GM23338 (cell line): ENCODE data around the gene COL4A1. TPM values are rescaled to one million over a fixed set of nuclear protein-coding genes. Genes with fewer than 3 reads are reported as not detected.
"Not testable (repeated sequence)": the region's sequence is repeated elsewhere in the genome, so short reads cannot be mapped to it uniquely, and the experiment has no call there.

ENCODE experiments used
- ATAC-seq: fragments of 200-7000 bp; cut with Tn5 transposase; 3 replicates; pipeline ENCODE4 v1.9.1; 2020
- DNase-seq: peaks from one replicate; pipeline ENCODE4 v3.0.0-alpha.2; 2015; ENCODE audit warnings: low spot score
- H2AFZ ChIP-seq: fragments of 200-600 bp; sonication (generic); 2 replicates; pipeline ENCODE4 v1.8.0; 2016; ENCODE audit warnings: antibody characterized with exemption, mild to moderate bottlenecking, moderate library complexity
- H3F3A ChIP-seq: fragments of 200-600 bp; sonication (generic); replicated peaks from 2 replicates; pipeline ENCODE4 v1.8.0; 2017; ENCODE audit warnings: antibody characterized with exemption, mixed run types, low read depth
- H3K27ac ChIP-seq: fragments of 200-600 bp; sonication (generic); 2 replicates; pipeline ENCODE4 v1.6.1; 2016; ENCODE audit warnings: low read depth
- H3K27me3 ChIP-seq: fragments of 200-600 bp; sonication (generic); 2 replicates; pipeline ENCODE4 v1.8.0; 2016; ENCODE audit warnings: mild to moderate bottlenecking, mixed run types, moderate library complexity; ENCODE audit not compliant: insufficient read depth
- H3K36me3 ChIP-seq: fragments of 200-600 bp; sonication (generic); 2 replicates; pipeline ENCODE4 v1.8.0; 2016; ENCODE audit warnings: mild to moderate bottlenecking; ENCODE audit not compliant: insufficient read depth
- H3K4me1 ChIP-seq: fragments of 200-600 bp; sonication (generic); 2 replicates; pipeline ENCODE4 v1.8.0; 2016; ENCODE audit warnings: mild to moderate bottlenecking, moderate library complexity; ENCODE audit not compliant: insufficient read depth
- H3K4me2 ChIP-seq: fragments of 200-600 bp; sonication (generic); 2 replicates; pipeline ENCODE4 v1.7.1; 2017; ENCODE audit warnings: mixed run types
- H3K4me3 ChIP-seq: fragments of 200-600 bp; sonication (generic); 2 replicates; pipeline ENCODE4 v1.6.1; 2016; ENCODE audit warnings: mixed run types
- H3K79me2 ChIP-seq: fragments of 200-600 bp; sonication (generic); replicated peaks from 2 replicates; pipeline ENCODE4 v1.8.0; 2017; ENCODE audit warnings: mild to moderate bottlenecking; ENCODE audit not compliant: insufficient read depth
- H3K9me2 ChIP-seq: fragments of 200-600 bp; sonication (generic); 2 replicates; pipeline ENCODE4 v1.8.0; 2017; ENCODE audit not compliant: insufficient read depth
- H4K20me1 ChIP-seq: fragments of 200-600 bp; sonication (generic); replicated peaks from 2 replicates; pipeline ENCODE4 v1.8.0; 2017; ENCODE audit warnings: mild to moderate bottlenecking; ENCODE audit not compliant: insufficient read depth
- H3K27ac Mint-ChIP-seq: 2 replicates; pipeline ENCODE4 v1.8.0; 2020; ENCODE audit warnings: inconsistent platforms, mild to moderate bottlenecking, moderate library complexity, mixed read lengths
- H3K27me3 Mint-ChIP-seq: 3 replicates; pipeline ENCODE4 v1.8.0; 2022; ENCODE audit warnings: low read depth, mild to moderate bottlenecking, moderate library complexity, mixed read lengths, inconsistent platforms; ENCODE audit not compliant: insufficient read depth, poor library complexity
- H3K36me3 Mint-ChIP-seq: 3 replicates; pipeline ENCODE4 v1.8.0; 2021; ENCODE audit warnings: low read depth, mild to moderate bottlenecking, inconsistent platforms, moderate library complexity, mixed read lengths
- H3K4me1 Mint-ChIP-seq: 3 replicates; pipeline ENCODE4 v1.8.0; 2020; ENCODE audit warnings: mild to moderate bottlenecking, inconsistent platforms, mixed read lengths
- H3K4me3 Mint-ChIP-seq: 3 replicates; pipeline ENCODE4 v1.8.0; 2021; ENCODE audit warnings: moderate library complexity, mild to moderate bottlenecking, inconsistent platforms, mixed read lengths
- H3K9me3 Mint-ChIP-seq: 3 replicates; pipeline ENCODE4 v1.8.0; 2020; ENCODE audit warnings: moderate library complexity, mild to moderate bottlenecking, inconsistent platforms, mixed read lengths
- ETS1 ChIP-seq: IDR thresholded peaks from 2 replicates; pipeline ENCODE4 v1.6.1; 2016; ENCODE audit warnings: antibody characterized with exemption
- EZH2phosphoT487 ChIP-seq: fragments of 200-600 bp; sonication (generic); IDR thresholded peaks from one replicate; pipeline ENCODE4 v1.8.1; 2018; ENCODE audit warnings: antibody characterized with exemption; ENCODE audit not compliant: unreplicated experiment
- NANOG ChIP-seq: IDR thresholded peaks from 2 replicates; pipeline ENCODE4 v1.6.1; 2016; ENCODE audit warnings: antibody characterized with exemption, borderline replicate concordance
- STAT1 ChIP-seq: IDR thresholded peaks from one replicate; pipeline ENCODE4 v1.6.1; 2016; ENCODE audit warnings: antibody characterized with exemption; ENCODE audit not compliant: unreplicated experiment
- ZNF331 ChIP-seq: fragments of 250-450 bp; sonication (Bioruptor Pico); IDR thresholded peaks from 2 replicates; pipeline ENCODE4 v1.5.0; 2020; ENCODE audit warnings: low read depth, mild to moderate bottlenecking, moderate library complexity
- polyA plus RNA-seq: library from polyadenylated mRNA; unstranded; fragments of >200 nt; fragmentation: Nextera tagmentation; extraction: Ambion mirVana; gene quantifications from 2 replicates; pipeline ENCODE4 v1.2.1, GENCODE V29; 2016
- total RNA-seq: library from RNA; depleted of rRNA; stranded (reverse); fragments of >200 nt; shearing (Covaris generic); gene quantifications from 2 replicates; pipeline ENCODE4 v1.2.3, GENCODE V29; 2014

COL4A1 gene
- total and polyA plus RNA-seq, 2 experiments from 2014 or later: 39.1 to 110 TPM

GRCh38 chr13:110322828-110323171, 15.8 kb upstream of the COL4A1 start:
- Mint-ChIP-seq H3K4me1 (peaks cover 51% of the 10 kb centered on the region), H3K27ac (no peak overlapping the region), H3K27me3 (peaks cover 14% of the 10 kb centered on the region), H3K4me3 (no peak overlapping the region), H3K36me3 (peaks cover 15% of the 10 kb centered on the region), H3K9me3 (peaks cover 4% of the 10 kb centered on the region; the same call in 2 of the 3 replicates)
- Histone ChIP-seq H3K4me1 (peaks cover 23% of the 10 kb centered on the region), H3K27me3 (no peaks in the 10 kb centered on the region), H4K20me1 (no peaks in the 10 kb centered on the region; the same call in 1 of the 2 replicates), H3K79me2 (peaks cover 37% of the 10 kb centered on the region), H3F3A (no peaks in the 10 kb centered on the region), H3K4me2 (no peak overlapping the region), H3K4me3 (no peak overlapping the region), H2AFZ (no peak overlapping the region), H3K9me2 (no peaks in the 10 kb centered on the region), H3K36me3 (no peaks in the 10 kb centered on the region), H3K27ac (no peak overlapping the region)
- ATAC-seq: no peak
- no peak for DNase-seq
- TF ChIP-seq ZNF331: no peak
- no peak for TF ChIP-seq ETS1
- no peak for TF ChIP-seq EZH2phosphoT487

- Histone ChIP-seq H2AFZ (no peak overlapping the region), H3K4me1 (peaks cover 21% of the 10 kb centered on the region), H3K27ac (no peak overlapping the region), H4K20me1 (no peaks in the 10 kb centered on the region; the same call in 1 of the 2 replicates), H3K79me2 (peaks cover 39% of the 10 kb centered on the region), H3K9me2 (no peaks in the 10 kb centered on the region), H3F3A (no peaks in the 10 kb centered on the region), H3K4me3 (no peak overlapping the region), H3K4me2 (no peak overlapping the region), H3K27me3 (no peaks in the 10 kb centered on the region), H3K36me3 (no peaks in the 10 kb centered on the region)
- Mint-ChIP-seq H3K36me3 (peaks cover 16% of the 10 kb centered on the region), H3K9me3 (peaks cover 4% of the 10 kb centered on the region; the same call in 2 of the 3 replicates), H3K27ac (no peak overlapping the region), H3K4me1 (peaks cover 46% of the 10 kb centered on the region), H3K4me3 (no peak overlapping the region), H3K27me3 (peaks cover 14% of the 10 kb centered on the region)
- TF ChIP-seq NANOG (no peak), STAT1 (no peak)
- ATAC-seq: no peak
- no peak for DNase-seq
Measured at GRCh38 chr13:110322126-110322827, 15.3 kb upstream of the COL4A1 start.

GRCh38 chr13:110321573-110321972, 14.6 kb upstream of the COL4A1 start:
- Histone ChIP-seq H3K79me2 (peaks cover 40% of the 10 kb centered on the region), H3K4me1 (peaks cover 18% of the 10 kb centered on the region)
- DNase-seq, ATAC-seq, H3K4me3 Mint-ChIP-seq, H4K20me1 ChIP-seq, H3K4me2 ChIP-seq, H3K27ac ChIP-seq, H3K4me3 ChIP-seq, H3F3A ChIP-seq, H3K27me3 Mint-ChIP-seq, H2AFZ ChIP-seq, H3K36me3 ChIP-seq, H3K27me3 ChIP-seq, H3K9me2 ChIP-seq, H3K9me3 Mint-ChIP-seq, H3K27ac Mint-ChIP-seq: not testable (repeated sequence)
- peaks cover 21% of the 10 kb centered on the region for H3K36me3 Mint-ChIP-seq
- peaks cover 39% of the 10 kb centered on the region for H3K4me1 Mint-ChIP-seq
